NCI-H2171 treated with DMSO at 0.1 percent for 48 hours (cell line): ENCODE results near the gene RAD51B.

Source experiments
- DNase-seq: peaks from one replicate; lab custom pipeline; 2025; lab: John Stamatoyannopoulos, UW

RAD51B gene

DNA sequence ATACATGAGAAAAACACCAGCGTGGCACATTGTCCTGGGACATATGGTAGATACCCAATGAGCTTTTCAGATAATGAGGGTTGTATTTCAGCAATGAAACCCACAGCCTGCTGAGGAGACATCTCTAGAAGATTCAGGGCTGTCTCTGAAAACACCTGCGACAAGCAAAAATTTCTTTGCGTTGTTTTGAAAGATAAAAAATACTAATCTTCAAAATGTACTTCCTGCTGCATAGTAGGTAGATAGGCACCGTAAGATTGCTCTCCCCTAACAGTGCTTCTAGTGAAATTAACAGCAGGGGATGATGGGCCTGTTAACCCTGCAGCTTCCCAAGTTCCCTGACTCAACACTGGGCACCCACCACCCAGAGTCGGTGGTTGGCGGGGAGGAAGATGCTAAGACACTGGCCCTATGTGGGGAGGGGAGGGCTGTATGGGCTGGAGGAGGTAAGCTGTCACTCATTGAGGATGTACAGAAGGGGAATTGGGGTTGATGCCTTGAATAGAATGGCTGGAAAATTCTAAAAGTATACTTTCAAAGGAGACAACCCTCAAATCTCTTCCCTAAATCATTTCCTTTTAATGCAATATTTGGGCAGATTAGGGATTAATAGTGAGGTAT is 953.3 kb downstream of the RAD51B start:
- no peak for DNase-seq

GRCh38 chr14:68774771-68775613 is 955.4 kb downstream of the RAD51B start:
- DNase-seq: no peak

GRCh38 chr14:68775614-68776126 is 956.1 kb downstream of the RAD51B start:
- DNase-seq: no peak

DNA sequence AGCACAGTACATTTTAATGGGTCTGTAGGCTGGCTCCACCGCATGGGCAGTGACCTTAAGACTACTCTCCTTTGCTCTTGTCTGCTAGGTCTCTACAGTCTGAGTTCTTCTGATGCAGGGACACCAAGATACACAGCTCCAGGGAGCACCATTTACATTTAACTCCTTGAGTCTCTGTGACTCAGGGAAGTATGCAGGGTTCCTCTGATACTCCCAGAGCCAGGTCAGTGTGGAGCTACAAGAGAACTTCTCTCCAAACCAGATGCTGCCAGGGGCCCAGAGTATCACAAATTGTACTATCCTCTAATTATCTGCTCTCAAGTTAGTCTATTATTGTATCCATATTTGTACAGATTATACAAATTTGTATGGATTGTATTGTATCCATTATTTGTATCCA is 958.1 kb downstream of the RAD51B start:
- no peak for DNase-seq
